Adrenal gland (tissue), 12 donors: ENCODE data around the gene NXNL2. TPM values are rescaled to one million over a fixed set of nuclear protein-coding genes. Genes with fewer than 3 reads are reported as not detected.
A peak's percentile ranks its signal among the peaks of the same experiment; 100 is the strongest.

Experiments used
- DNase-seq, 7 donors: peaks; one replicate each; pipeline ENCODE4 v3.0.0-alpha.2; 2019 to 2020
- H3K27ac ChIP-seq, 5 donors: fragments of 200-600 bp; sonication (generic) in 4 of 5; 1 replicate in 3 of 5; 2 replicates in 2 of 5; pipeline versions ENCODE4 v1.5.1 to v1.8.0; 2016 to 2020; ENCODE audit warnings: mild to moderate bottlenecking in 1 of 5
- H3K27me3 ChIP-seq: fragments of 200-600 bp; 2 replicates; pipeline ENCODE4 v1.8.0; 2021
- H3K36me3 ChIP-seq, 2 donors: fragments of 200-600 bp; replicated peaks in 1 of 2; 1 replicate in 1 of 2; 2 replicates in 1 of 2; pipeline versions ENCODE4 v1.5.1 to v1.8.0; 2018 to 2022
- H3K4me1 ChIP-seq, 2 donors: fragments of 200-600 bp; replicated peaks in 1 of 2; 1 replicate in 1 of 2; 2 replicates in 1 of 2; pipeline versions ENCODE4 v1.5.1 to v1.8.0; 2018 to 2021
- H3K4me3 ChIP-seq, 4 donors: fragments of 200-600 bp; sonication (generic) in 3 of 4; one replicate each; pipeline ENCODE4 v1.5.1; 2016 to 2018
- H3K9me3 ChIP-seq, 3 donors: fragments of 200-600 bp; sonication (generic) in 1 of 3; replicated peaks in 1 of 3; 1 replicate in 2 of 3; 2 replicates in 1 of 3; pipeline versions ENCODE4 v1.5.1 to v1.8.0; 2016 to 2021
- CTCF ChIP-seq, 6 experiments: fragments of 450-650 bp in 4 of 6; fragments of 200-600 bp in 2 of 6; sonication (generic) in 1 of 6; IDR thresholded peaks; 1 replicate in 5 of 6; 2 replicates in 1 of 6; pipeline versions ENCODE4 v1.5.1 to v1.8.0; 2016 to 2021; ENCODE audit warnings: antibody characterized with exemption in 6 of 6, mild to moderate bottlenecking in 2 of 6, moderate library complexity in 1 of 6
- POLR2A ChIP-seq, 2 donors: fragments of 450-650 bp; IDR thresholded peaks; one replicate each; pipeline ENCODE4 v1.6.1; 2017; ENCODE audit warnings: antibody characterized with exemption in 2 of 2, mild to moderate bottlenecking in 2 of 2, moderate library complexity in 1 of 2
- WGBS, 4 donors: extraction: QIAGEN DNeasy Blood & Tissue Kit in 2 of 4; methylation state at CpG; one replicate each; pipeline versions ENCODE4 v1.1.5 to v1.1.7; 2013 to 2017; 5-methylcytosine and 5-hydroxymethylcytosine counted together
- intact Hi-C, 2 donors: fragments of 100-400 bp; cut with DNase I; formaldehyde crosslinking; loops; one replicate each; pipeline versions ENCODE4 v1.14.1 to v1.15.0; 2022 to 2023
- polyA plus RNA-seq, 3 donors: library from polyadenylated mRNA; stranded (reverse); fragments of 200-250 nt in 2 of 3; fragments of 350-450 nt in 1 of 3; fragmentation: Illumina TruSeq in 1 of 3; extraction: RNeasy Lipid Tissue Mini Kit (QIAGEN cat#74804) in 1 of 3; gene quantifications; one replicate each; pipeline ENCODE4 v1.2.3, GENCODE V29; 2013 to 2014
- total RNA-seq, 9 donors: library from RNA; depleted of rRNA in 4 of 9; stranded (reverse); fragments of >200 nt in 4 of 9; fragments of 120-200 nt in 1 of 9; fragmentation: NEBNext Ultra II Directional in 1 of 9; extraction: Animal tissue kit (Norgen Biotek cat#: 25700) in 1 of 9; gene quantifications; one replicate each; pipeline versions ENCODE4 v1.1.0 to v1.2.4, GENCODE V29; 2013 to 2023
- donor health status: healthy with polysubstance abuse.
- donor health status: Bipolar disorder and iron deficiency.
- donor health status: DM: yes; HTN: yes; CAD: no.
- donor health status: DM: no; HTN: no; CAD: no.
- donor health status: DM: no; HTN: no; CAD: no.
- donor health status: DM: yes; HTN: yes; CAD: no.

The NXNL2 gene
- total and polyA plus RNA-seq, 12 donors, result 0.20 to 0.57 (median 0.41) TPM; not detected in 8

- H3K27me3 ChIP-seq, result peaks cover 4% of the 10 kb centered on the region
- H3K36me3 ChIP-seq, result no peaks in the 10 kb centered on the region
- DNase-seq, result no peak
- H3K27ac ChIP-seq, result no peak overlapping the region
- H3K9me3 ChIP-seq, result no peaks in the 10 kb centered on the region
- 93 to 94% (median 94%) methylated on average over 10 of the region's 10 CpGs for WGBS, 4 donors
- TF ChIP-seq POLR2A (IDR thresholded peaks at IDR 0.05) (no peak), CTCF (IDR thresholded peaks at IDR 0.05) (no peak)
- intact Hi-C loops, result no loop called here
- no peak overlapping the region for H3K4me3 ChIP-seq
- peaks cover 3 to 6% of the 10 kb centered on the region in 2 donors for H3K4me1 ChIP-seq
Measured at GRCh38 chr9:88540251-88540763, 5.3 kb downstream of the NXNL2 start.

GRCh38 chr9:88544245-88544644, 9.3 kb downstream of the NXNL2 start:
- intact Hi-C loops, result no loop called here
- Histone ChIP-seq H3K4me3 (no peak overlapping the region), H3K36me3 (no peaks in the 10 kb centered on the region), H3K27ac (no peak overlapping the region), H3K9me3 (no peaks in the 10 kb centered on the region), H3K27me3 (no peaks in the 10 kb centered on the region), H3K4me1 (no peaks in the 10 kb centered on the region)
- no peak for TF ChIP-seq POLR2A (IDR thresholded peaks at IDR 0.05)
- TF ChIP-seq CTCF (IDR thresholded peaks at IDR 0.05), result no peak
- 62 to 74% (median 66%) methylated on average over 11 of the region's 11 CpGs for WGBS, 4 donors
- DNase-seq, result peak in 4 of 7 donors; percentile 24 to 57 (median 36)

- Histone ChIP-seq H3K27me3 (no peaks in the 10 kb centered on the region), H3K4me1 (no peaks in the 10 kb centered on the region), H3K4me3 (no peak overlapping the region), H3K27ac (no peak overlapping the region), H3K36me3 (no peaks in the 10 kb centered on the region), H3K9me3 (no peaks in the 10 kb centered on the region)
- DNase-seq, result no peak
- intact Hi-C loops, result no loop called here
- 47 to 75% (median 63%) methylated on average over 2 of the region's 2 CpGs for WGBS, 4 donors
- TF ChIP-seq POLR2A (IDR thresholded peaks at IDR 0.05), result no peak
- no peak for TF ChIP-seq CTCF (IDR thresholded peaks at IDR 0.05)
Measured at GRCh38 chr9:88551546-88552137, 16.7 kb downstream of the NXNL2 start.

GRCh38 chr9:88553350-88553749, 18.4 kb downstream of the NXNL2 start:
- no peak for DNase-seq
- no peak for TF ChIP-seq CTCF (IDR thresholded peaks at IDR 0.05)
- TF ChIP-seq POLR2A (IDR thresholded peaks at IDR 0.05), result no peak

More at GRCh38 chr9:88553350-88553749, 18.4 kb downstream of the NXNL2 start:
- H3K9me3 ChIP-seq, result no peaks in the 10 kb centered on the region
- intact Hi-C loops, result no loop called here
- H3K27ac ChIP-seq, result no peak overlapping the region
- H3K36me3 ChIP-seq, result no peaks in the 10 kb centered on the region
- no peaks in the 10 kb centered on the region for H3K4me1 ChIP-seq
- no peak overlapping the region for H3K4me3 ChIP-seq
- H3K27me3 ChIP-seq, result no peaks in the 10 kb centered on the region
- WGBS, 4 donors, result 90 to 95% (median 93%) methylated on average over 3 of the region's 3 CpGs
